ENCODE results near the gene EXOC6.

Gene EXOC6

GRCh38 chr10:93064874-93065660 is 216.7 kb downstream of the EXOC6 start:
- no peak for DNase-seq (ENCODE audit: low spot score)

- no peak for DNase-seq (ENCODE audit: low spot score)
Observed at GRCh38 chr10:93065675-93066543, 217.6 kb downstream of the EXOC6 start.

GRCh38 chr10:93066544-93066913 is 218.2 kb downstream of the EXOC6 start:
- DNase-seq (ENCODE audit: low spot score) = no peak

- no peak for DNase-seq (ENCODE audit: low spot score)
Observed at GRCh38 chr10:93067443-93068365, 219.4 kb downstream of the EXOC6 start.

GRCh38 chr10:93068411-93069244 is 220.3 kb downstream of the EXOC6 start:
- no peak for DNase-seq (ENCODE audit: low spot score)

- DNase-seq (ENCODE audit: low spot score) = no peak
Observed at GRCh38 chr10:93069245-93069561, 220.9 kb downstream of the EXOC6 start.

- DNase-seq (ENCODE audit: low spot score) = no peak
Observed at GRCh38 chr10:93070378-93071176, 222.3 kb downstream of the EXOC6 start.

GRCh38 chr10:93071177-93071472 is 222.8 kb downstream of the EXOC6 start:
- DNase-seq (ENCODE audit: low spot score) = no peak

- peak; percentile 65 for DNase-seq (ENCODE audit: low spot score)
Observed at GRCh38 chr10:93071674-93072224, 223.4 kb downstream of the EXOC6 start.

GRCh38 chr10:93072225-93072712 is 223.9 kb downstream of the EXOC6 start:
- no peak for DNase-seq (ENCODE audit: low spot score)

- no peak for DNase-seq (ENCODE audit: low spot score)
Observed at GRCh38 chr10:93072713-93073538, 224.6 kb downstream of the EXOC6 start.

- no peak for DNase-seq (ENCODE audit: low spot score)
Observed at GRCh38 chr10:93073539-93074146, 225.3 kb downstream of the EXOC6 start, which contains the start of gene CYP26A1. Gene CYP26A1 (plus strand): TSS chr10:93073893. CDS start chr10:93073935, 42 bp downstream.

GRCh38 chr10:93074147-93074596 is 225.9 kb downstream of the EXOC6 start:
- DNase-seq (ENCODE audit: low spot score) = no peak

- DNase-seq (ENCODE audit: low spot score) = no peak
Observed at GRCh38 chr10:93074597-93075368, 226.5 kb downstream of the EXOC6 start.

GRCh38 chr10:93075369-93076221 is 227.3 kb downstream of the EXOC6 start:
- DNase-seq (ENCODE audit: low spot score) = no peak

- no peak for DNase-seq (ENCODE audit: low spot score)
Observed at GRCh38 chr10:93076871-93077270, 228.6 kb downstream of the EXOC6 start.

GRCh38 chr10:93077860-93078337 is 229.6 kb downstream of the EXOC6 start:
- no peak for DNase-seq (ENCODE audit: low spot score)
